ENCODE data around the gene MAP7D2. TPM values are rescaled to one million over a fixed set of nuclear protein-coding genes. Genes with fewer than 3 reads are reported as not detected.

Gene MAP7D2
- total and polyA plus RNA-seq, 2 experiments from 2014 or later, result 0.90 to 1.6 TPM

- Mint-ChIP-seq H3K9me3 (no peaks in the 10 kb centered on the region; the same call in 2 of the 3 replicates), H3K4me3 (no peak overlapping the region), H3K27ac (no peak overlapping the region), H3K27me3 (ENCODE audit: insufficient read depth, low read depth, poor library complexity) (peaks cover 10% of the 10 kb centered on the region), H3K4me1 (peaks cover 16% of the 10 kb centered on the region; the same call in 2 of the 3 replicates), H3K36me3 (ENCODE audit: low read depth) (no peaks in the 10 kb centered on the region; the same call in 2 of the 3 replicates)
- no peaks in the 10 kb centered on the region for H3F3A ChIP-seq (replicated peaks; ENCODE audit: low read depth)
- no peaks in the 10 kb centered on the region for H3K27me3 ChIP-seq (ENCODE audit: insufficient read depth)
- H2AFZ ChIP-seq, result no peak overlapping the region
- H3K27ac ChIP-seq (ENCODE audit: low read depth), result no peak overlapping the region
- ATAC-seq (peak; percentile 38; the same call in 1 of the 3 replicates), DNase-seq (ENCODE audit: low spot score) (peak; percentile 41)
- H3K36me3 ChIP-seq (ENCODE audit: insufficient read depth), result no peaks in the 10 kb centered on the region
- no peak overlapping the region for H3K4me3 ChIP-seq
- TF ChIP-seq STAT1 (IDR thresholded peaks at IDR 0.05; ENCODE audit: unreplicated experiment) (no peak), EZH2 (IDR thresholded peaks at IDR 0.05; ENCODE audit: low read depth, unreplicated experiment) (no peak), JUNB (IDR thresholded peaks at IDR 0.05; ENCODE audit: unreplicated experiment) (no peak), ZNF331 (CRISPR knock-in tag; IDR thresholded peaks at IDR 0.05; ENCODE audit: low read depth) (no peak), REST (IDR thresholded peaks at IDR 0.05; ENCODE audit: unreplicated experiment) (no peak), EZH2phosphoT487 (IDR thresholded peaks at IDR 0.05; ENCODE audit: unreplicated experiment) (no peak)
- TF ChIP-seq, protein P1, sequence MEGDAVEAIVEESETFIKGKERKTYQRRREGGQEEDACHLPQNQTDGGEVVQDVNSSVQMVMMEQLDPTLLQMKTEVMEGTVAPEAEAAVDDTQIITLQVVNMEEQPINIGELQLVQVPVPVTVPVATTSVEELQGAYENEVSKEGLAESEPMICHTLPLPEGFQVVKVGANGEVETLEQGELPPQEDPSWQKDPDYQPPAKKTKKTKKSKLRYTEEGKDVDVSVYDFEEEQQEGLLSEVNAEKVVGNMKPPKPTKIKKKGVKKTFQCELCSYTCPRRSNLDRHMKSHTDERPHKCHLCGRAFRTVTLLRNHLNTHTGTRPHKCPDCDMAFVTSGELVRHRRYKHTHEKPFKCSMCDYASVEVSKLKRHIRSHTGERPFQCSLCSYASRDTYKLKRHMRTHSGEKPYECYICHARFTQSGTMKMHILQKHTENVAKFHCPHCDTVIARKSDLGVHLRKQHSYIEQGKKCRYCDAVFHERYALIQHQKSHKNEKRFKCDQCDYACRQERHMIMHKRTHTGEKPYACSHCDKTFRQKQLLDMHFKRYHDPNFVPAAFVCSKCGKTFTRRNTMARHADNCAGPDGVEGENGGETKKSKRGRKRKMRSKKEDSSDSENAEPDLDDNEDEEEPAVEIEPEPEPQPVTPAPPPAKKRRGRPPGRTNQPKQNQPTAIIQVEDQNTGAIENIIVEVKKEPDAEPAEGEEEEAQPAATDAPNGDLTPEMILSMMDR (conservative IDR thresholded peaks at IDR 0.05; ENCODE audit: low read depth in 2 of 2), result peak; percentile 35 to 52; a peak in 3 of 4 replicates
- no peaks in the 10 kb centered on the region for H3K9me2 ChIP-seq (ENCODE audit: insufficient read depth)
- H3K79me2 ChIP-seq (replicated peaks; ENCODE audit: insufficient read depth), result no peaks in the 10 kb centered on the region
- H3K4me1 ChIP-seq (ENCODE audit: insufficient read depth), result no peaks in the 10 kb centered on the region; the same call in 1 of the 2 replicates
- H4K20me1 ChIP-seq (replicated peaks; ENCODE audit: insufficient read depth), result no peaks in the 10 kb centered on the region
- H3K4me2 ChIP-seq, result no peak overlapping the region
Observed at GRCh38 chrX:20063716-20064351, 52.9 kb downstream of the MAP7D2 start.

- H3K9me3 Mint-ChIP-seq, result no peaks in the 10 kb centered on the region; the same call in 2 of the 3 replicates
- TF ChIP-seq, protein P1 (conservative IDR thresholded peaks at IDR 0.05; ENCODE audit: low read depth in 2 of 2), result no peak
Observed at GRCh38 chrX:20063153-20063552, 53.6 kb downstream of the MAP7D2 start.

More at GRCh38 chrX:20063153-20063552, 53.6 kb downstream of the MAP7D2 start:
- Histone ChIP-seq H4K20me1 (replicated peaks; ENCODE audit: insufficient read depth) (no peaks in the 10 kb centered on the region), H3K36me3 (ENCODE audit: insufficient read depth) (no peaks in the 10 kb centered on the region), H3K4me3 (no peak overlapping the region), H2AFZ (no peak overlapping the region), H3K27me3 (ENCODE audit: insufficient read depth) (no peaks in the 10 kb centered on the region), H3K9me2 (ENCODE audit: insufficient read depth) (no peaks in the 10 kb centered on the region), H3K4me1 (ENCODE audit: insufficient read depth) (no peaks in the 10 kb centered on the region; the same call in 1 of the 2 replicates), H3F3A (replicated peaks; ENCODE audit: low read depth) (no peaks in the 10 kb centered on the region), H3K79me2 (replicated peaks; ENCODE audit: insufficient read depth) (no peaks in the 10 kb centered on the region), H3K27ac (ENCODE audit: low read depth) (no peak overlapping the region), H3K4me2 (no peak overlapping the region)
- DNase-seq (ENCODE audit: low spot score) (no peak), ATAC-seq (no peak)
- H3K4me3 Mint-ChIP-seq, result no peak overlapping the region
- H3K27me3 Mint-ChIP-seq (ENCODE audit: insufficient read depth, low read depth, poor library complexity), result peaks cover 12% of the 10 kb centered on the region
- peaks cover 16% of the 10 kb centered on the region; the same call in 2 of the 3 replicates for H3K4me1 Mint-ChIP-seq
- no peak overlapping the region for H3K27ac Mint-ChIP-seq
- no peaks in the 10 kb centered on the region; the same call in 2 of the 3 replicates for H3K36me3 Mint-ChIP-seq (ENCODE audit: low read depth)
